NB4 (cell line): ENCODE data around the gene DDX4.

Source experiments
- MYC ChIP-seq: IDR thresholded peaks from 2 replicates; pipeline ENCODE4 v1.6.1; 2011; ENCODE audit warnings: low read depth, low read length
- POLR2A ChIP-seq: IDR thresholded peaks from 2 replicates; pipeline ENCODE4 v1.6.1; 2011; ENCODE audit warnings: mild to moderate bottlenecking; ENCODE audit not compliant: insufficient read length; ENCODE audit errors: extremely low read depth
- TF ChIP-seq, protein P1 (sequence below): IDR thresholded peaks from one replicate; pipeline ENCODE4 v1.5.1; 2012; ENCODE audit warnings: low read depth, low read length
- TF ChIP-seq, protein P2 (sequence below): IDR thresholded peaks from 2 replicates; pipeline ENCODE4 v1.6.1; 2011; ENCODE audit warnings: low read depth, low read length

DNA sequence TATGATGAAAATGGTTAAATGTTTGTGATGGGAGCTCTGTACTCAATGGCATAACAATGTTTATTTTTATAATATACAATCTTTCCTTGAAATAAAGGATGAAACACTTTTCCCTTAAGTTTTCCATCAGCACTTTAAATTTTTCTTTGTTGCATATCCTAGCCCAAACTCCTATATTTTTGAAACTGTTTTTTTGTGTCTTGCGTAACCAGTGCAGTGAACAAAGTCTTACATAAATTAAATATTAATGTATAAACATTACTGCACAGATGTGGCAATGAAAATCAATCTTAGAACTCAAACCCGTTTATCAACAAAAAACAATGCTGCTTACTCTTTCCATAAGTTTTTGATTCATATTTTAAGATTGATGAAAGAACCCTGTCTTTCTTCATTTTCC, 79.2 kb downstream of the DDX4 start:
- TF ChIP-seq, protein P1, sequence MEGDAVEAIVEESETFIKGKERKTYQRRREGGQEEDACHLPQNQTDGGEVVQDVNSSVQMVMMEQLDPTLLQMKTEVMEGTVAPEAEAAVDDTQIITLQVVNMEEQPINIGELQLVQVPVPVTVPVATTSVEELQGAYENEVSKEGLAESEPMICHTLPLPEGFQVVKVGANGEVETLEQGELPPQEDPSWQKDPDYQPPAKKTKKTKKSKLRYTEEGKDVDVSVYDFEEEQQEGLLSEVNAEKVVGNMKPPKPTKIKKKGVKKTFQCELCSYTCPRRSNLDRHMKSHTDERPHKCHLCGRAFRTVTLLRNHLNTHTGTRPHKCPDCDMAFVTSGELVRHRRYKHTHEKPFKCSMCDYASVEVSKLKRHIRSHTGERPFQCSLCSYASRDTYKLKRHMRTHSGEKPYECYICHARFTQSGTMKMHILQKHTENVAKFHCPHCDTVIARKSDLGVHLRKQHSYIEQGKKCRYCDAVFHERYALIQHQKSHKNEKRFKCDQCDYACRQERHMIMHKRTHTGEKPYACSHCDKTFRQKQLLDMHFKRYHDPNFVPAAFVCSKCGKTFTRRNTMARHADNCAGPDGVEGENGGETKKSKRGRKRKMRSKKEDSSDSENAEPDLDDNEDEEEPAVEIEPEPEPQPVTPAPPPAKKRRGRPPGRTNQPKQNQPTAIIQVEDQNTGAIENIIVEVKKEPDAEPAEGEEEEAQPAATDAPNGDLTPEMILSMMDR: no peak
- TF ChIP-seq, protein P2, sequence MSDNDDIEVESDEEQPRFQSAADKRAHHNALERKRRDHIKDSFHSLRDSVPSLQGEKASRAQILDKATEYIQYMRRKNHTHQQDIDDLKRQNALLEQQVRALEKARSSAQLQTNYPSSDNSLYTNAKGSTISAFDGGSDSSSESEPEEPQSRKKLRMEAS: no peak
- TF ChIP-seq POLR2A: no peak
- no peak for TF ChIP-seq MYC
